Limb (tissue), 2 donors: ENCODE results near the gene SLC25A5.
"Not testable (repeated sequence)": the region's sequence is repeated elsewhere in the genome, so short reads cannot be mapped to it uniquely, and the experiment has no call there.

ENCODE experiments used
- DNase-seq, 2 donors: peaks; one replicate each; pipeline ENCODE4 v3.0.0-alpha.2; 2016; ENCODE audit errors: extremely low spot score in 2 of 2

Gene SLC25A5

DNA sequence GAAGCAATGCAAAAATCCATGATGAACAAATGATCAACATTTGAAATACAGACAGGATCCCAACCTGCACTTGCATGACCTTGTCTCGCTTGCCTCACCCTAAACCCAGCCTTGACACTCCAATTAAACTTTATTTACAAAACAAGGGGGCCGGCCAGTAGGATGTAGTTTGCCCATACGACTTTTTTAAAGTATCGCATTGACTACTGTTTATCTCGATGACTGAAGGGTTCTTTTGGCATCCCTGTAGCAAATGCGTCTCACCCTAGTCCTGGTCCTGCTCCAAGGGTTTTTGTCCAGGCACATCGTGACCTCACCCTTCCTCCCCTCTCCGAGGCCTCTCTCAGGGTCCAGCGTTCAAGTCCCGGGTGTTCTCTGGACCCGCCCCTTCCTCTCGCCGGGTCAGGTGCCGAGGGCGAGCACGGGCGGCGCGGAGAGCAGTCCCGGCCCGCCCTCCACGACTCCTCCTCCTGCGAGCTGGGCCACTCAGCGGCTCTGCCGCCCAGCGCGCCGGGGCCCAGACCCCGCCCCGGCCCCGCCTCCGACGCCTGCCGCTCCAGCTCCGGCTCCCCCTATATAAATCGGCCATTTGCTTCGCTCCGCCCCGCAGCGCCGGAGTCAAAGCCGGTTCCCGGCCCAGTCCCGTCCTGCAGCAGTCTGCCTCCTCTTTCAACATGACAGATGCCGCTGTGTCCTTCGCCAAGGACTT is at the start of gene SLC25A5:
SLC25A5 (plus strand) TSS at position 603 of the 709 bp plus-strand sequence; CDS start at position 675, 72 bp downstream.
- peak; percentile 73 to 85 for DNase-seq

- DNase-seq: no peak
Observed at GRCh38 chrX:119419146-119419545, 49.1 kb upstream of the SLC25A5 start.

DNA sequence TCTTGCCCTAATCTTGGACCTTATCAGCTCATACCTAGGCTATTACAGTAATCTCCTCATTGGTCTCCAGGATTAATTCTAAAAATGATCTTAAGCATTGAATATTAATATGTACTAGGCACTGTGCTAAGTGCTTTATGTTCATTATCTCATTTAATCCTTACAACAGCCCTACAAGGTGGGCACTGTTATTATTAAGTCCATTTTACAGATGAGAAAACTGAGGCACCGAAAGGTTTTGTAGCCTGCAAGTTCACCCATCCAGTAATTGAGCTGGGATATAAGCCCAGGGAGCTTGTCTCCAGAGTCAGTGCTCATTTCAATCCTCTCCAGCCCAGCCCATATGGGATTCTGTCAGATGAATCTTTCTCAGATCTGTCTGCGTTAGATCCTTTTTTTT is 48.3 kb upstream of the SLC25A5 start:
- no peak for DNase-seq

DNA sequence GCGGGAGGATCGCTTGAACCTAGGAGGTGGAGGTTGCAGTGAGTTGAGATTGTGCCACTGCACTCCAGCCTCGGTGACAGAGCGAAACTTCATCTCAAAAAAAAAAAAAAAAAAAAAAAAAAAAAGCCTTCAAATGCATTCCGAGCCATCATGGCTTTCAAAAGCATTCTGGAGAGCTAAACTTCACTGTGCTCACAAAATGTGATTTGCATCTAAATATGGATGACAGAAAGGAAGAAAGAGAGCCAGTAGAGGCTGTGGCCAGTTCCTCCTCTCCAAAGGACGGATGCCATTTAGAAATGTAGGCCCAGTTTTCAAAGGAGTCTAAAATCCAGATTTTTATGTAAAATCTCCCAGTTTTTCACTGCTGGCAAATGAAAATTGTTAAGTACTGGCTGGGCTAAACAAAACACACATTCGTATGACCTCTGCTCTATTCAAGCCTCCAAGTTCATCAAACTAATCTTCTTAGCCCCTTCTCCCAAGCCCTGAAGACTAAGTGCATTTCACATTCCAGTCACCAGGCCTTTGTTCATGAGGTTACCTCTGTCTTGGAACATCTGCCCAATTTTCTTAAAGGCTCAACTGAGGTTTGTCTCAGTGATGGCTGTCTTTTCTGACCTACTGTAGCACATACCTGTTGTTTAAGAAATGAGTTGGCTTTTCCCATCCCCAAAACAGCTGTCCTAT is 47.1 kb upstream of the SLC25A5 start:
- DNase-seq: no peak

DNA sequence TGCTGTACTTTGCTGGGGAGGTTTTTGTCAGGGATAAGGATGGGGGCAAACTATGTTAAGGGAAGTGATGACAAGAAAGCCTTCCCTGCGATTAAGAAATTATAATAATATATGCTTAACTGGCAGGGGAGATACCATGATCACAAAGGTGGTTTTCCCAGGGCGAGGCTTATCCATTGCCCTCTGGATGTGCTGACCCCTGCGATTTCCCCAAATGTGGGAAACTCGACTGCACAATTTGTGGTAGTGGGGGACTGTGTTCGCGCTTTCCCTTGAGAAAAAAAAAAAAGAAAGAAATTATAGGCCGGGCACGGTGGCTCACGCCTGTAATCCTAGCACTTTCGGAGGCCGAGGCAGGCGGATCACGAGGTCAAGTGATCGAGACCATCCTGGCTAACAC is 44.6 kb upstream of the SLC25A5 start:
- no peak for DNase-seq

GRCh38 chrX:119424999-119425398 is 43.2 kb upstream of the SLC25A5 start:
- DNase-seq: no peak

GRCh38 chrX:119427024-119427794 is 41.0 kb upstream of the SLC25A5 start:
- DNase-seq: peak in 1 of 2 donors; percentile 22

GRCh38 chrX:119427795-119428185 is 40.5 kb upstream of the SLC25A5 start:
- DNase-seq: no peak

DNA sequence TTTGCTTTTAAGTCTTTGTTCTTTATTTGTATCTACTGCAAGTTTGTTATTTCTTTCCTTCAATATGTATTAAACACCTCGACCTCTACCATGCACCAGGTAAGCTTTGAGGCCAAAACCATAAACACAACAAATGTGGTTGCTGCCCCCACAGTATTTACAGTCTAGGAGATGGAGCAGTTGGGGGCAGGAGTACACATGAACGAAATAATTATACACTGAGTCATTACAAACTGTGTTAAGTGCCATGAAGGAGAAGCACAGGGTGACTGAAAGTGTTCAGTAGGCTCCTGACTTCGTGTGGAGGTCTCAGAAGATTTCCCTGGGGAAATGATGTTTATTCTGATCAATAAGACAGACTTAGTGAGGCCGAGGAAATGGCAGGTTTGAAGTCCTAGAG is 38.8 kb upstream of the SLC25A5 start:
- no peak for DNase-seq

DNA sequence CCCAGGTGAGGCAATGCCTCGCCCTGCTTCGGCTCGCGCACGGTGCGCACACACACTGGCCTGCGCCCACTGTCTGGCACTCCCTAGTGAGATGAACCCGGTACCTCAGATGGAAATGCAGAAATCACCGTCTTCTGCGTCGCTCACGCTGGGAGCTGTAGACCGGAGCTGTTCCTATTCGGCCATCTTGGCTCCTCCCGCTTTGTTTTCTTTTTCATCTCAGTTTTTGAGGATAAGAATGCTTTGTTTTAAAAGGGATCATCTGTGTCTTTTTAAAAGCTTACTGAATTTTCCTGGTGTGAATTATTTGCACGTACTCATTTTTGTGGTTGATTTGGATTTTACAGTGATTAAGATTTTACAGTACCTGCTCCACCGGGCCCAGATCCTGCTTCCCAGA is 26.9 kb upstream of the SLC25A5 start:
- DNase-seq: not testable (repeated sequence)

DNA sequence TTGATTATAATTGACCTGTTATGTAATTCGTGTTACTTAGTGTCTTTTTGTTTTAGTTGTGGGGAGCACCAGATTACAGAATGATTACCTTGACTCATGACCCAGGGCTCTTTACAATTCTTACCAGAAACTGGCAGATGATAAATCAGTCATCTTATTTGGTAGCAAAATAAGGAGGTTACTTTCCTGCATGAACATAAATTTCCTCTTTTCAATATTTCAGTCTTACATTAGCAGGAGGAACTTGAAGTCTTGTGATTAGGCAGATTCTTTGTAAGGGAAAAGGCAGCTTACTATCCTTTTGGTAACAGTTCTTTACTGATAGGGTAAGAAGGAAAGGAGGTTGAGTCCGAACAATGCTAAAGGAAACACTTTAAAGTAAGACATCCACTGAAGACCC is 26.0 kb upstream of the SLC25A5 start:
- DNase-seq: no peak

GRCh38 chrX:119453202-119453601 is 15.0 kb upstream of the SLC25A5 start:
- DNase-seq: no peak

DNA sequence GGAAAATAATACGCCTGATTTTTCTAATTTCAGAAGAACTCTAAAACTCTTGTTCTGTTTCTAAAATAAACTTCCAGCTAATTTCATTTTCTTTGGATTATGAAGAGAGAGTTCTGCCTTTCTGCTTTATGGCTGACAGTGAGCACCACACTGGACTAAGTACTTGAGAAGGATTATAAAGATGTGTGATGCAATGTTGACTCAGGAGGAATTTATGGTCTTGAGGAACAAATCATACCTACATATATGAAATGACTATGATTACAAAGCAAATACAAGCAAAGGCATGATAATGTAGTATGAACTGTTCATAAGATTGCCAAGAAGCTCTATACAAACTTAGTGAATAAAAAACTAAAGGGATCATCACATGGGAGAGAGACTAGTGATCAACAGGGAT is 13.0 kb upstream of the SLC25A5 start:
- no peak for DNase-seq

- DNase-seq: no peak
Observed at GRCh38 chrX:119459181-119459580, 9.1 kb upstream of the SLC25A5 start.

DNA sequence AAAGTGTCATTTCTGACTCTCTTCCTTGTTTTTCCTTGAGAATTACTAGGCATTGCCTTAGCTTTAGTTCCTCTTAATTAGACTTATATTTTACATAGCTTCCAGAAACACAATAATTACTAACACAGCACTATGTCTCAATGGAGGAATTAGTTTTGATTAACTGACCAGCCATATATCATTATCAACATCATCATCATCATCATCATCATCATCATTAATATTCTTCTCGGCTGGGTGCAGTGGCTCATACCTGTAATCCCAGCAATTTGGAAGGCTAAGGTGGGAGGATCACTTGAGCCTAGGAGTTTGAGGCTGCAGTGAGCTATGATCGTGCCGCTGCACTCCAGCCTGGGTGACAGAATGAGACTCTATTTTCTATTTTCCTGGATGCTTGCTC is 2.7 kb upstream of the SLC25A5 start:
- DNase-seq: no peak

DNA sequence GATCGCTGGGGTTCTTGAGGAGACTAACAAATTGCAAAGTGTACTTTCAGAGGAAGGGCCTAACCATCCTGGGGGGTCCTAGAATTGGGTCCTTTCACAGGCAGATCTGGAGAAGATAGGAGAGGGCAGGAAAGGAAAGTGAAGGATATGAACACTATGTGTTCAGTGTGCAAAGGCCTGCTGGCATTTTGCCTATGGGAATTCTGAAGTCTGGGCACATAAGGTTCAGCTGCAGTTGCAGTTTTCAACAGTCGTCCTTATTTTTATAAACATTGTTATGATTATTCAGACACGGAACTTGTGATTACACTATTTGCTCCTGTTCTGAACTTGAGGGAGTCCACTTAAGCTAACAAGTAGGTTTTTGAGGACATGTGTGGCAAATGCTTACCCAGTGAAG is 1.3 kb upstream of the SLC25A5 start:
- DNase-seq: no peak

DNA sequence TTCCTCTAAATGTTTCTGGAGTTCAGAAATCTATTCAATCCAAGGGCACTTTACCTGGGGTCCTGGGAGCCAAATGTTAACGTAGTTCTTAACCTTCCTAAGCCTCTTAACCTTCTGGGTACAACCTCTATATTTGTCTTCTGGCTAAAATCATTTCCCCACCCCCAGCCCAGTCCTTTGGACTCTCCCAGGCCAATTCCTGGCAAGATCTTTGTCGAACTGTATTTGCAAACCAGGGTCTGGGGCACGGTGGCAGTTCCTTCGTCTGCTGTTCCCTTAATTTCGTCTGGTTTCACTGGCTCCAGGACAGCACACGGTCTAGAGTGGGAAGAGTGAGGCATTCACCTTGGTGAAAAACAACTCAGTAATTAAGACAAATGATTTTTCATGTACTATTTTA is 811 bp upstream of the SLC25A5 start:
- no peak for DNase-seq

- DNase-seq: peak; percentile 59 to 88
Observed at GRCh38 chrX:119468551-119469312, 488 bp downstream of the SLC25A5 start.

DNA sequence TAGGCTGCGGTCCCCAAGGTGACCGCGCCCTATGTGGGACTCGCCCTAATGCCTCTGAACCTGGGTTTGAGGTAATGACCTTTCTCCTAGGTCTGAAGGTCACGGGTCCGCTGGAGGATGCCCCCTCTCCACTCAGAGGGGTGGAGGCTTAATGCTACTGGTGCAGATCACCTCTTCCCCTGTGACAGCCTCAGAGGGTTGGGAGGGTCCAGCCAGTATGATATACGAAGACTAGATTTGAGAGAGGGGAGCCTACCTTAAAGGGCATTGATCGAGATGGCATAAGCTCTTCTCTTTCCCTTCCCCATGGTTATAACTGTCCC is 1.0 kb downstream of the SLC25A5 start:
- no peak for DNase-seq

DNA sequence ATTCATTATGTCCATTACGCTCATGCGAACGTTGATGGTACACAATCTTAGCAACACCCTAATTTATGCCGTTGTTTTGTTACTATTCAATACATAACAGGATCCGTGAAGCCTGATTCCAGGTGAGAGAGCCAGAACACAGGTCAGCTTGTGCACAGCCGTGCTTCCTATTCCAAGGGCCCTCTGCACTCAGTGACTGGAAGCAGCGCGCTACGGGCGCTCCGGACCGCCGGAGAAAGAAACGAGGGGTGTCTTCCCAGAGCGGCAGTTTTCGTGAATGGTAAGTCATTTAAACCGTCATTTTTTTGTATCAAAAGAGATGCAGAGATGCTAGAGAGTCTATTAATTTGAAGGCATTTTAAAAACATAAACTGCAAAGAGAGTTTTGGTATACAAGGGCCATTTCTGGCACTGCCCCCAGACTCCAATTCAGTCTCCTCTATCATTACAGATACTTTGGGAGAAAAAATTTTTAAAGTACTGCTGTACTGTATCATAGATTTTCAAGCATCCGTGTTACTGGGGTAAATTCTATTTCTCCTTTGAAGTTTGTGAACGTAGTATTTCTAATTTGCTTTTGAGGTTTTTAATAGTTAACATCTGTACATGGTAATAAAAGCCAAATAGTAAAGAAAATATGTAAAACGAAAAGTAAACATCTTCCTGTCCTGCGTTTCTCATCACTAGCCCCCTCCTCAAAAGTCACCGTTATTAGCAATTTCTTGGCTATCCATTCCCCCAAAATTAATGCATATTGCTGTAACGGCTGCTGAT is 6.6 kb downstream of the SLC25A5 start:
- DNase-seq: no peak
